SIG-M5 treated with dmso at 0.1 percent for 504 hours (cell line): ENCODE measurements around the gene BZW1.

Experiments
- DNase-seq: peaks from one replicate; lab custom pipeline; 2025; ENCODE audit not compliant: unreplicated experiment; lab: John Stamatoyannopoulos, UW

Gene BZW1

GRCh38 chr2:200811333-200812121 lies at the start of gene BZW1:
Gene BZW1 (plus strand): TSS chr2:200811910. CDS start chr2:200813218, 1,308 bp downstream.
- DNase-seq: peak; percentile 97

GRCh38 chr2:200762127-200762526 lies 49.6 kb upstream of the BZW1 start:
- no peak for DNase-seq

- DNase-seq: no peak
These were observed 48.3 kb upstream of the BZW1 start for GRCh38 chr2:200763422-200763821.

- DNase-seq: no peak
These were observed 46.4 kb upstream of the BZW1 start for GRCh38 chr2:200765139-200765951.

- DNase-seq: no peak
These were observed 45.6 kb upstream of the BZW1 start for GRCh38 chr2:200765995-200766660.

GRCh38 chr2:200767111-200767885 lies 44.4 kb upstream of the BZW1 start:
- no peak for DNase-seq

GRCh38 chr2:200770847-200771246 lies 40.9 kb upstream of the BZW1 start:
- DNase-seq: no peak

GRCh38 chr2:200772620-200773019 lies 39.1 kb upstream of the BZW1 start:
- no peak for DNase-seq

GRCh38 chr2:200773083-200773482 lies 38.6 kb upstream of the BZW1 start:
- DNase-seq: no peak

GRCh38 chr2:200774920-200775319 lies 36.8 kb upstream of the BZW1 start:
- DNase-seq: no peak

GRCh38 chr2:200777275-200777674 lies 34.4 kb upstream of the BZW1 start:
- DNase-seq: no peak

- no peak for DNase-seq
These were observed 33.7 kb upstream of the BZW1 start for GRCh38 chr2:200778038-200778437.

GRCh38 chr2:200779214-200779613 lies 32.5 kb upstream of the BZW1 start:
- no peak for DNase-seq

GRCh38 chr2:200781616-200782015 lies 30.1 kb upstream of the BZW1 start:
- no peak for DNase-seq

GRCh38 chr2:200782251-200782650 lies 29.5 kb upstream of the BZW1 start:
- no peak for DNase-seq

GRCh38 chr2:200784215-200784614 lies 27.5 kb upstream of the BZW1 start:
- no peak for DNase-seq

GRCh38 chr2:200786423-200786822 lies 25.3 kb upstream of the BZW1 start:
- peak; percentile 41 for DNase-seq

- DNase-seq: peak; percentile 35
These were observed 24.9 kb upstream of the BZW1 start for GRCh38 chr2:200786826-200787225.

GRCh38 chr2:200787351-200788120 lies 24.2 kb upstream of the BZW1 start:
- DNase-seq: peak; percentile 11

- no peak for DNase-seq
These were observed 23.5 kb upstream of the BZW1 start for GRCh38 chr2:200788121-200788718.
